Stimulated activated memory B cell treated with anti-CD40 and anti-IgM and Interleukin-4, amounts not matched to agents 10 μg/mL and 1 μg/mL and 100 μg/mL, for 72 hours (primary cell): ENCODE measurements around the gene ARFRP1.
A peak's percentile ranks its signal among the peaks of the same experiment; 100 is the strongest.

Experiments used
- ATAC-seq: fragments of 150-1000 bp; cut with Tn5 transposase; 2 replicates; pipeline ENCODE4 v1.10.0; 2021
- H3K27ac Mint-ChIP-seq: one replicate; pipeline ENCODE4 v1.8.0; 2022; ENCODE audit warnings: mild to moderate bottlenecking, mixed read lengths
- H3K27me3 Mint-ChIP-seq: one replicate; pipeline ENCODE4 v1.8.0; 2022; ENCODE audit warnings: mixed read lengths
- H3K36me3 Mint-ChIP-seq: one replicate; pipeline ENCODE4 v1.8.0; 2022; ENCODE audit warnings: mixed read lengths
- H3K4me1 Mint-ChIP-seq: one replicate; pipeline ENCODE4 v1.8.0; 2022; ENCODE audit warnings: mixed read lengths
- H3K4me3 Mint-ChIP-seq: one replicate; pipeline ENCODE4 v1.8.0; 2022; ENCODE audit warnings: mild to moderate bottlenecking, moderate library complexity, mixed read lengths
- H3K9me3 Mint-ChIP-seq: one replicate; pipeline ENCODE4 v1.8.0; 2022; ENCODE audit warnings: mixed read lengths

The ARFRP1 gene

GRCh38 chr20:63707558-63708300 is at the start of gene ARFRP1, which contains the start of gene ZGPAT:
Gene ARFRP1, minus strand, starts transcription at chr20:63707976. Its CDS starts 885 bp downstream, at chr20:63707091.
Gene ZGPAT, plus strand, starts transcription at chr20:63708039. Its CDS starts 542 bp downstream, at chr20:63708581.
- Mint-ChIP-seq H3K27ac (peak within 1 kb of the TSS; percentile 83), H3K27me3 (no peaks in the 10 kb centered on the region), H3K4me3 (peak within 1 kb of the TSS; percentile 90), H3K9me3 (no peaks in the 10 kb centered on the region), H3K36me3 (peaks cover 42% of the 10 kb centered on the region), H3K4me1 (peaks cover 63% of the 10 kb centered on the region)
- ATAC-seq = peak; percentile 93

GRCh38 chr20:63756648-63756991 is 48.8 kb upstream of the ARFRP1 start:
- no peak for ATAC-seq
- Mint-ChIP-seq H3K27me3 (peaks cover 20% of the 10 kb centered on the region), H3K9me3 (peaks cover 2% of the 10 kb centered on the region), H3K4me1 (no peaks in the 10 kb centered on the region), H3K4me3 (no peak overlapping the region), H3K36me3 (no peaks in the 10 kb centered on the region), H3K27ac (no peak overlapping the region)

- no peaks in the 10 kb centered on the region for H3K4me1 Mint-ChIP-seq
- H3K27me3 Mint-ChIP-seq = peaks cover 20% of the 10 kb centered on the region
- no peak overlapping the region for H3K27ac Mint-ChIP-seq
- no peak for ATAC-seq
- no peak overlapping the region for H3K4me3 Mint-ChIP-seq
- peaks cover 2% of the 10 kb centered on the region for H3K9me3 Mint-ChIP-seq
- H3K36me3 Mint-ChIP-seq = no peaks in the 10 kb centered on the region
These were observed 48.3 kb upstream of the ARFRP1 start for GRCh38 chr20:63755933-63756647.

- H3K9me3 Mint-ChIP-seq = peaks cover 2% of the 10 kb centered on the region
These were observed 46.2 kb upstream of the ARFRP1 start for GRCh38 chr20:63754008-63754407.

GRCh38 chr20:63753381-63753780 is 45.6 kb upstream of the ARFRP1 start:
- Mint-ChIP-seq H3K36me3 (no peaks in the 10 kb centered on the region), H3K27ac (no peak overlapping the region), H3K9me3 (peaks cover 2% of the 10 kb centered on the region), H3K27me3 (peaks cover 10% of the 10 kb centered on the region), H3K4me3 (no peak overlapping the region), H3K4me1 (no peaks in the 10 kb centered on the region)
- peak; percentile 37 for ATAC-seq

More at GRCh38 chr20:63754008-63754407, 46.2 kb upstream of the ARFRP1 start:
- Mint-ChIP-seq H3K27me3 (peaks cover 17% of the 10 kb centered on the region), H3K36me3 (no peaks in the 10 kb centered on the region), H3K4me3 (no peak overlapping the region), H3K27ac (no peak overlapping the region), H3K4me1 (no peaks in the 10 kb centered on the region)
- no peak for ATAC-seq

GRCh38 chr20:63752411-63753101 is 44.8 kb upstream of the ARFRP1 start:
- peaks cover 2% of the 10 kb centered on the region for H3K27me3 Mint-ChIP-seq
- H3K4me3 Mint-ChIP-seq = no peak overlapping the region
- H3K27ac Mint-ChIP-seq = no peak overlapping the region
- peak; percentile 24 for ATAC-seq
- H3K9me3 Mint-ChIP-seq = peaks cover 2% of the 10 kb centered on the region
- H3K36me3 Mint-ChIP-seq = no peaks in the 10 kb centered on the region
- H3K4me1 Mint-ChIP-seq = no peaks in the 10 kb centered on the region

- Mint-ChIP-seq H3K27me3 (no peaks in the 10 kb centered on the region), H3K36me3 (no peaks in the 10 kb centered on the region), H3K4me3 (no peak overlapping the region), H3K9me3 (peaks cover 2% of the 10 kb centered on the region), H3K4me1 (no peaks in the 10 kb centered on the region), H3K27ac (no peak overlapping the region)
- ATAC-seq = no peak
These were observed 43.9 kb upstream of the ARFRP1 start for GRCh38 chr20:63751471-63752271.

- Mint-ChIP-seq H3K4me1 (no peaks in the 10 kb centered on the region), H3K9me3 (peaks cover 2% of the 10 kb centered on the region), H3K4me3 (no peak overlapping the region), H3K27ac (no peak overlapping the region), H3K27me3 (no peaks in the 10 kb centered on the region), H3K36me3 (no peaks in the 10 kb centered on the region)
- ATAC-seq = no peak
These were observed 43.2 kb upstream of the ARFRP1 start for GRCh38 chr20:63750807-63751470.

GRCh38 chr20:63749597-63750508 is 42.1 kb upstream of the ARFRP1 start:
- H3K4me1 Mint-ChIP-seq = no peaks in the 10 kb centered on the region
- no peak overlapping the region for H3K27ac Mint-ChIP-seq
- no peak overlapping the region for H3K4me3 Mint-ChIP-seq
- peaks cover 2% of the 10 kb centered on the region for H3K9me3 Mint-ChIP-seq
- no peaks in the 10 kb centered on the region for H3K36me3 Mint-ChIP-seq
- H3K27me3 Mint-ChIP-seq = no peaks in the 10 kb centered on the region
- ATAC-seq = no peak

- ATAC-seq = no peak
- Mint-ChIP-seq H3K27me3 (no peaks in the 10 kb centered on the region), H3K36me3 (no peaks in the 10 kb centered on the region), H3K9me3 (peaks cover 2% of the 10 kb centered on the region), H3K27ac (no peak overlapping the region), H3K4me3 (no peak overlapping the region), H3K4me1 (no peaks in the 10 kb centered on the region)
These were observed 41.1 kb upstream of the ARFRP1 start for GRCh38 chr20:63748934-63749270.

GRCh38 chr20:63748070-63748933 is 40.5 kb upstream of the ARFRP1 start:
- Mint-ChIP-seq H3K36me3 (no peaks in the 10 kb centered on the region), H3K4me1 (no peaks in the 10 kb centered on the region), H3K4me3 (no peak overlapping the region), H3K9me3 (peaks cover 2% of the 10 kb centered on the region), H3K27me3 (no peaks in the 10 kb centered on the region), H3K27ac (no peak overlapping the region)
- no peak for ATAC-seq

- peak; percentile 13 for ATAC-seq
- H3K27ac Mint-ChIP-seq = no peak overlapping the region
These were observed 39.9 kb upstream of the ARFRP1 start for GRCh38 chr20:63747622-63748069.

GRCh38 chr20:63746751-63747315 is 39.1 kb upstream of the ARFRP1 start:
- H3K27ac Mint-ChIP-seq = no peak overlapping the region

More at GRCh38 chr20:63747622-63748069, 39.9 kb upstream of the ARFRP1 start:
- H3K4me1 Mint-ChIP-seq = no peaks in the 10 kb centered on the region
- H3K27me3 Mint-ChIP-seq = no peaks in the 10 kb centered on the region
- no peaks in the 10 kb centered on the region for H3K36me3 Mint-ChIP-seq
- H3K9me3 Mint-ChIP-seq = peaks cover 2% of the 10 kb centered on the region
- no peak overlapping the region for H3K4me3 Mint-ChIP-seq

More at GRCh38 chr20:63746751-63747315, 39.1 kb upstream of the ARFRP1 start:
- no peak for ATAC-seq
- H3K9me3 Mint-ChIP-seq = no peaks in the 10 kb centered on the region
- no peaks in the 10 kb centered on the region for H3K4me1 Mint-ChIP-seq
- H3K4me3 Mint-ChIP-seq = no peak overlapping the region
- H3K27me3 Mint-ChIP-seq = no peaks in the 10 kb centered on the region
- H3K36me3 Mint-ChIP-seq = no peaks in the 10 kb centered on the region
